Omental fat pad (tissue), 4 donors: ENCODE measurements around the gene ENO1. TPM values are rescaled to one million over a fixed set of nuclear protein-coding genes. Genes with fewer than 3 reads are reported as not detected.

ENCODE experiments used
- ATAC-seq: fragments of 150-250 bp; one replicate; pipeline ENCODE4 v1.9.1; 2016; ENCODE audit warnings: mild to moderate bottlenecking, moderate library complexity; ENCODE audit not compliant: low FRiP score
- DNase-seq: peaks from one replicate; pipeline ENCODE4 v3.0.0-alpha.2; 2019; ENCODE audit warnings: low spot score
- total RNA-seq, 4 donors: library from RNA; depleted of rRNA; stranded (reverse); fragments of >200 nt; gene quantifications; one replicate each; pipeline ENCODE4 v1.1.0, GENCODE V29; 2016
- TF ChIP-seq, protein P1 (sequence below), 3 donors: fragments of 450-650 bp; IDR thresholded peaks; one replicate each; pipeline ENCODE4 v1.5.1; 2016 to 2017; ENCODE audit warnings: antibody characterized with exemption in 3 of 3, mild to moderate bottlenecking in 3 of 3, moderate library complexity in 2 of 3

The ENO1 gene
- total RNA-seq, 4 donors from 2014 or later, result 322 to 1,205 (median 623) TPM

DNA sequence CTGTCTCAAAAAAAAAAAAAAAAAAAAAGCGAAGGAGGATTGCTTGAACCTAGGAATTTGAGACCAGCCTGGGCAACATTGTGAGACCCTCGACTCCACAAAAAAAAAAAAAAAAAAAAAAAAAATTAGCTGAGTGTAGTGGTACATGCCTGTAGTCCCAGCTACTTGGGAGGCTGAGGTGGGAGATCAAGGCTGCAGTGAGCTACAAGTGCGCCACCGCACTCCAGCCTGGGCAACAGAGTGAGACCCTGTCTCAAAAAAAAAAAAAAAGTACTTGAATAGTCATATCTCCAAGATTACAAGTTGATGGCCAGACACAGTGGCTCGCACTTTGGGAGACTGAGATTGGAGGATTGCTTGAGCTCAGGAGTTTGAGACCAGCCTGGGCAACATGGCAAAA lies 27.4 kb downstream of the ENO1 start:
- no peak for ATAC-seq
- TF ChIP-seq, protein P1, sequence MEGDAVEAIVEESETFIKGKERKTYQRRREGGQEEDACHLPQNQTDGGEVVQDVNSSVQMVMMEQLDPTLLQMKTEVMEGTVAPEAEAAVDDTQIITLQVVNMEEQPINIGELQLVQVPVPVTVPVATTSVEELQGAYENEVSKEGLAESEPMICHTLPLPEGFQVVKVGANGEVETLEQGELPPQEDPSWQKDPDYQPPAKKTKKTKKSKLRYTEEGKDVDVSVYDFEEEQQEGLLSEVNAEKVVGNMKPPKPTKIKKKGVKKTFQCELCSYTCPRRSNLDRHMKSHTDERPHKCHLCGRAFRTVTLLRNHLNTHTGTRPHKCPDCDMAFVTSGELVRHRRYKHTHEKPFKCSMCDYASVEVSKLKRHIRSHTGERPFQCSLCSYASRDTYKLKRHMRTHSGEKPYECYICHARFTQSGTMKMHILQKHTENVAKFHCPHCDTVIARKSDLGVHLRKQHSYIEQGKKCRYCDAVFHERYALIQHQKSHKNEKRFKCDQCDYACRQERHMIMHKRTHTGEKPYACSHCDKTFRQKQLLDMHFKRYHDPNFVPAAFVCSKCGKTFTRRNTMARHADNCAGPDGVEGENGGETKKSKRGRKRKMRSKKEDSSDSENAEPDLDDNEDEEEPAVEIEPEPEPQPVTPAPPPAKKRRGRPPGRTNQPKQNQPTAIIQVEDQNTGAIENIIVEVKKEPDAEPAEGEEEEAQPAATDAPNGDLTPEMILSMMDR (IDR thresholded peaks at IDR 0.05), result no peak

DNA sequence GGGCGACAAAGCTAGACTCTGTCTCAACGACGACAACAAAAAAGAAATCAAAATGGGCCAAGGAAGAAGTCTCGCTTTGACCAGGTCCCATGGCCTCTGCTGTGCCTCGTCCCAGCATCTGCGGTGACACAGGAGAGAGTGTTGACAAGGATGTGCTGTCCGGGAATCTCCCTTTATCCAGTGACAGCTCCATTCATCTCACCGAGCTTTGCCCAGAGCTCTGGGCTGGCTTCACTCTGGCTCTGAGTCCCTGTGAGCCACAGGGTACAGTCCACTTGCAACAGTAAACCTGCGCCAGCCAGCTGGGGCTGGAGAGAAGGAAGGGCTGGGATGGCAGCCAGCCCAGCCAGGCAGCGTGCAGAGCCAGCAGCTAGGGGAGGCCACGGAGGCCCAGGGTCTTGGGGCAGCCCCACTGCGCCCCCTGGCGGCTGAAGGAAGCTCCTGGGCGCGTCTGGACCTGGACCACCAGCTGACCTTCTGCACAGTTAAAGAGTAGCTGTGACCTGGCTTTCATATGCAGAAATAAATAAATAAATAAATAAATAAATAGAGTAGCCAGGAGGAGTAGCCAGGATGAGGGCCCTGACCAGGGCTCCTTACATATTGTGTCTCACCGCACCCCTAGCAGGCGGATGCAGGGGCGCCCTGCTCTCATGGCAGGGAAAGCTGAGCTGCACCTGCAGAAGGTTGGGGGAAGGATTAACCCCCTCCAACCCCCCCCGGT lies 29.7 kb downstream of the ENO1 start:
- TF ChIP-seq, protein P1 (IDR thresholded peaks at IDR 0.05), result peak in 1 of 3 donors; percentile 94
- peak; percentile 76 for DNase-seq
- ATAC-seq, result peak; percentile 90

More for the DNA sequence above, 27.4 kb downstream of the ENO1 start:
- DNase-seq, result no peak

DNA sequence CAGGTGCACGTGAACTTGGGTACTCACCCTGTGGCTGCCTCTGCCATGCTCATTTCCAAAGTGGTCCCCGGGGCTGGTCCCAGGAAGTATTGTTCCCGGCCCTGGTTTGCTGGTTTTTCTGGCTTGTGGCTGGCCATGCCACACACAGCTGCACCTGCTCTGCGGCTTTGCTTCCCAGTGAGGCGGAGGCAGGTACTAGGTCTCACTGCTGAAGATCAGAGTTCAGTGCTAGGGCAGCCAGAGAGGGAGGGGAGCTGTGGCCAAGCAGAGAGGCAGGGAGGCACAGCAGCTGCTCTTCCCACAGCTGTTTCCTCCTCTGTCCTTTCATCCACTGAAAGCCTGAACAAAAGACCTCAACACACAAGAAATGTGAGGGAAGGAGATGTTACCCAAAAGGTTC lies 30.5 kb downstream of the ENO1 start:
- ATAC-seq (no peak), DNase-seq (no peak)
- TF ChIP-seq, protein P1 (IDR thresholded peaks at IDR 0.05), result no peak

DNA sequence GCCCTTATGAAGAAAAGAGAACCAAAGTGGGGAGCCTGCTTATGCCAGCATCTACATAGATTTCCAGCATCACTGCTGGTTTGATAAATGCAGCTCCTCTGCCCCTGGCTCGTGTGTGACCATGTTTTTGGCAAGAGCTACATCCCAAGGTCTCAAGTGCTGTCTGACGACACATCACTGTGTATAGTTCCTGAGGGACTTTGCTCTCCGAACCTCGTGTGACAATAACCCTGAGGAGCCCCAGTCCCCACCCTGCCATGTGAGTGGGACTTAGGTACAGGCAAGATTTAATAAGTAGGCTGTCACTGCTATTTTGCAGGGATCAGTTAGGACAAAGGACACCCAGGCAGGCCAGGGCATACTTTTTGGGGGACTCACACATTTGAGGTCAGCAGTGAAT lies 32.2 kb downstream of the ENO1 start:
- no peak for ATAC-seq
- TF ChIP-seq, protein P1 (IDR thresholded peaks at IDR 0.05), result no peak
- DNase-seq, result no peak

DNA sequence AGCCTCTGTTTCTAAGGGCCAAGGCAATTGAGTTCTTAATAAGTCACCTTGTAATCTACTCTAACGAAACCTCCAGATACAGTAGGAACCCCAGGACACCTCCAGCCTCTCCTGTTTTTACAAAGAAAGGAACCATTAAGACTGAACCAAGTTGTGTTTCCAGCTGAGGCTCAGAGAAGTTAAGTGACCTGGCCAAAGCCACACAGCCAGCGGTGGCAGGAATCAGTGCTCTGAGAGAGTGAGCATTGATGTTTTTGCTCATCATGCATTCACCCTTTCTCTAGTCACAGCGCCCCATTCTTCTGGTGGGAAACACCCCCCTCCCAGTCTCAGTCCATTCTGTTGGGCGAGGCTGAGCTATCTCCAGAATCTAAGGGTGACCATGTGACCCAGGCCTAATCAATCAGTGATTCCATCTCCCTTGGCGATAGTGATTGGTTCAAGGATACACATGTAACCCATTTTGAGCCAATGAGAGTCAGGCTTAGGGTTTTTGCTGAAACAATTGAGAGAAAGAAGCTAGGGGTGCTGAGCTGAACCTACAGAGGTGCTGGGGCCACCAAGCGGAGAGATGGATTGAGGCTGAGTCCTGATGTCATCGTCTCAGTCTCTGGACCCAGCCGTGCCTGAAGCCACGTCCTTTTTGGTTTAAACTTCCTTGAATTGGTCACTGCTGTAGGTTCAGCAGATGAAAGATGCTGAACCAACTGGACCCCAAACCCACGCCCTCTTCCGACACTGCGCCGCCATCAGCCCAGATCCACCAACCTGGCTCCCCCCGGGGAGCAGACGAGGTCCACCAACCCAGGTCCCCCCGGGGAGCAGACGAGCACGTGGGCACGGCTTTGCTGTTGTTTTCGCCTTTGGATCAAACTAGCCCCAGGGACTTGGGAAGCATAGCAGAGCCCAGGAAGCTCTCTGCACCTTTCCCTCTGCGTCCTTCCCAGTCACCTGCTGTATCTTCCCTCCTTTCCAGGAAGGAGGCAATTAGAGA lies 33.1 kb downstream of the ENO1 start:
- ATAC-seq (no peak), DNase-seq (no peak)
- TF ChIP-seq, protein P1 (IDR thresholded peaks at IDR 0.05), result no peak

DNA sequence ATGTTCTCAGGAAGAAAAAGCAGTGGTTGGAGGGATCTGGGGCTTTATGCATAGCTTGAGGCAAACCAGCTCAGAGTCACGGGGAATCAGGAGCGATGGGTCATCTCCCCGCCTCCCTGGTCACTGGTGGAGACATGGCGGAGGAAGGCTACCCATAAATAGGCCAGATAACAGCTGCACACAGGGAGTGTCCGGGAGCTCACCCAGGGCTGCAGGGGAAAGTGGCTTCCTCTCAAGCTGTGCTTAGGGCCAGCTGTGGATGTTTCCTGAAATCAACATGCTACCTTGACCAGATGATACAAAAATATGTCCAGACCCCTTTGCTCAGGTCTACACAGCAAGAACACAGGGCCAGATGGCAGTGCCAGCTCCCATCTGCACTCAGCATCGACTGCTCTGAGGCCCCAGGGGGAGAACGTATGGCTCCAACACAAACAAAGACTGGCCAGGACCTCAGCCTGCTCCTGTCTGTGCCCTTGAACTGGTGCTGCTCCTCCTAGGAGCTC lies 33.9 kb downstream of the ENO1 start:
- no peak for DNase-seq
- TF ChIP-seq, protein P1 (IDR thresholded peaks at IDR 0.05), result no peak
- no peak for ATAC-seq
